Measurements from ENCODE around the gene TMEM140. TPM values are rescaled to one million over a fixed set of nuclear protein-coding genes. Genes with fewer than 3 reads are reported as not detected.

TMEM140 gene
- total and polyA plus RNA-seq, 2 experiments from 2014 or later: 20.8 to 23.1 TPM

DNA sequence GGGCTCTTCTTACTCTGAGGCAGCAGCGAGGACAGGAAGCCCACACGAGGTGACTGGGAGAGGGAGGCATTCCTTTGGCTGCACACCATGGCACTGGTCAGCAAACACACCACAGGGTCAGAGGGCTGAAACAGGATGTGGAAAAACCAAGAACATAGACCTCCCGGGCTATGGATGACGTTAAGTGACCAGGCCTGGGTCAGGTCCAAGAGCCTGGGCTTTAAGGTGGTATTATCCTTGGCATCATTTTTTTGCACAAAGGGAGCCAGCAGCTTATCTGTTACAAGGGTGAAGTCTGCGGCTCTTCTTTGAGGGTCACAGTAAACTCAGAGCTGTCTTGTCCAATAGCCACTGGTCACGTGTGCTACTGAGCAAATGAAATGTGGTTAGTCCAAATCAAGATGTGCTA is 56.5 kb downstream of the TMEM140 start:
- Histone ChIP-seq H2AFZ (no peak overlapping the region), H3K36me3 (replicated peaks; ENCODE audit: insufficient read depth, low read depth) (no peaks in the 10 kb centered on the region), H3K79me2 (peaks cover 2% of the 10 kb centered on the region), H3K9me3 (ENCODE audit: low read depth) (no peaks in the 10 kb centered on the region), H4K20me1 (ENCODE audit: insufficient read depth, poor library complexity, severe bottlenecking) (no peaks in the 10 kb centered on the region), H3K9me2 (replicated peaks; ENCODE audit: insufficient read depth) (no peaks in the 10 kb centered on the region), H3K27me3 (no peaks in the 10 kb centered on the region), H3K4me3 (no peak overlapping the region), H3K27ac (no peak overlapping the region), H3K4me2 (no peak overlapping the region), H3K4me1 (ENCODE audit: insufficient read depth) (peaks cover 11% of the 10 kb centered on the region)
- no peak for TF ChIP-seq EZH2 (IDR thresholded peaks at IDR 0.05; ENCODE audit: borderline replicate concordance)
- TF ChIP-seq EZH2phosphoT487 (IDR thresholded peaks at IDR 0.05; ENCODE audit: low read depth, severe bottlenecking, unreplicated experiment): no peak
- TF ChIP-seq, protein P1, sequence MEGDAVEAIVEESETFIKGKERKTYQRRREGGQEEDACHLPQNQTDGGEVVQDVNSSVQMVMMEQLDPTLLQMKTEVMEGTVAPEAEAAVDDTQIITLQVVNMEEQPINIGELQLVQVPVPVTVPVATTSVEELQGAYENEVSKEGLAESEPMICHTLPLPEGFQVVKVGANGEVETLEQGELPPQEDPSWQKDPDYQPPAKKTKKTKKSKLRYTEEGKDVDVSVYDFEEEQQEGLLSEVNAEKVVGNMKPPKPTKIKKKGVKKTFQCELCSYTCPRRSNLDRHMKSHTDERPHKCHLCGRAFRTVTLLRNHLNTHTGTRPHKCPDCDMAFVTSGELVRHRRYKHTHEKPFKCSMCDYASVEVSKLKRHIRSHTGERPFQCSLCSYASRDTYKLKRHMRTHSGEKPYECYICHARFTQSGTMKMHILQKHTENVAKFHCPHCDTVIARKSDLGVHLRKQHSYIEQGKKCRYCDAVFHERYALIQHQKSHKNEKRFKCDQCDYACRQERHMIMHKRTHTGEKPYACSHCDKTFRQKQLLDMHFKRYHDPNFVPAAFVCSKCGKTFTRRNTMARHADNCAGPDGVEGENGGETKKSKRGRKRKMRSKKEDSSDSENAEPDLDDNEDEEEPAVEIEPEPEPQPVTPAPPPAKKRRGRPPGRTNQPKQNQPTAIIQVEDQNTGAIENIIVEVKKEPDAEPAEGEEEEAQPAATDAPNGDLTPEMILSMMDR (IDR thresholded peaks at IDR 0.05; ENCODE audit: poor library complexity): no peak
- DNase-seq (ENCODE audit: low spot score): no peak
- 94% methylated on average over 6 of the region's 6 CpGs for WGBS (ENCODE audit: low lambda C conversion rate, missing lambda C conversion rate)

DNA sequence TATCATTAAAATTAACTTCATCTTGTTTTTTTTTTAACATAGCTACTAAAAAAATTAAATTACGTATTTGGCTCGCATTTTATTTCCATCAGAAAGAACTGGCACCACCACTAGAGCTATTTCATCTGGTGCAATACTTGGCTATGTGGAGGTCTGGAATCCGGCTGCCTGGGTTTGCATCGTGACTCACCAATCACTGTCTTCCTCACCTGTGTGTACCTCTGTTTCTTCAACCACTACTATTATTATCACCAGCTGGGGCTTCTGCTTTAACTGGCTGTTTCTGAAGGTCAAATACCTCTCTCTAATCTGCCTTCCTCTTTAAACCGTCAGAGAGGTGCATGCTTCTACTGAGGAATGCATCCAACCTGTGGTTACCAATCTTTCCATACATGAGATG is 57.0 kb downstream of the TMEM140 start:
- Histone ChIP-seq H3K4me3 (no peak overlapping the region), H3K9me3 (ENCODE audit: low read depth) (no peaks in the 10 kb centered on the region), H3K79me2 (peaks cover 7% of the 10 kb centered on the region), H3K27ac (no peak overlapping the region), H3K9me2 (replicated peaks; ENCODE audit: insufficient read depth) (no peaks in the 10 kb centered on the region), H3K36me3 (replicated peaks; ENCODE audit: insufficient read depth, low read depth) (no peaks in the 10 kb centered on the region), H3K27me3 (no peaks in the 10 kb centered on the region), H2AFZ (no peak overlapping the region), H3K4me1 (ENCODE audit: insufficient read depth) (peaks cover 11% of the 10 kb centered on the region), H3K4me2 (no peak overlapping the region), H4K20me1 (ENCODE audit: insufficient read depth, poor library complexity, severe bottlenecking) (no peaks in the 10 kb centered on the region)
- 80% methylated on average over 5 of the region's 5 CpGs for WGBS (ENCODE audit: low lambda C conversion rate, missing lambda C conversion rate)
- TF ChIP-seq, protein P1 (IDR thresholded peaks at IDR 0.05; ENCODE audit: poor library complexity): no peak
- TF ChIP-seq EZH2 (IDR thresholded peaks at IDR 0.05; ENCODE audit: borderline replicate concordance): no peak
- DNase-seq (ENCODE audit: low spot score): no peak

DNA sequence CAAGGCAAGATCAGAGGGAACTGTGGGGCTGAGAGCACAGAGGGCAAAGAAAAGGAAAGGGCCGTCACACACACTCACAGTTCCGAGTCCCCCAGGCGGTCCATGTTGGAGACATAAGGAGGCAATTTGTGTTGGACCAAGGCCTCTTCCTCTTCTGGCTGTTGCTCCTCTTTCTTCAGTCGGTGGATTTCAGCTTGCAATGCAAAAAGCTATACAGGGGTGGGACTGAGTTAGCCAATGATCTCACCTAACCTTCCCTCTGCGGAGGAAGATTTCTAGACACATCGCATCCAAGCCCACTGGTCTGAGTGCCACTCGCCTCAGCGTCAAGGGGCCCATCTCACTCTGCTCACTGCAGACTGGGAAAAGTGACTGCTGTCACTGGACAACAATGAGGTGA is 58.0 kb downstream of the TMEM140 start:
- H3K9me2 ChIP-seq (replicated peaks; ENCODE audit: insufficient read depth): no peaks in the 10 kb centered on the region
- H3K4me1 ChIP-seq (ENCODE audit: insufficient read depth): peaks cover 11% of the 10 kb centered on the region
- H2AFZ ChIP-seq: no peak overlapping the region
- peaks cover 8% of the 10 kb centered on the region for H3K79me2 ChIP-seq
- no peaks in the 10 kb centered on the region for H4K20me1 ChIP-seq (ENCODE audit: insufficient read depth, poor library complexity, severe bottlenecking)
- TF ChIP-seq EZH2phosphoT487 (IDR thresholded peaks at IDR 0.05; ENCODE audit: low read depth, severe bottlenecking, unreplicated experiment) (no peak), EZH2 (IDR thresholded peaks at IDR 0.05; ENCODE audit: borderline replicate concordance) (no peak)
- TF ChIP-seq, protein P1 (IDR thresholded peaks at IDR 0.05; ENCODE audit: poor library complexity): no peak
- H3K27ac ChIP-seq: no peak overlapping the region
- WGBS (ENCODE audit: low lambda C conversion rate, missing lambda C conversion rate): 95% methylated on average over 8 of the region's 8 CpGs
- H3K27me3 ChIP-seq: no peaks in the 10 kb centered on the region
- H3K36me3 ChIP-seq (replicated peaks; ENCODE audit: insufficient read depth, low read depth): no peaks in the 10 kb centered on the region
- DNase-seq (ENCODE audit: low spot score): no peak
- H3K4me3 ChIP-seq: no peak overlapping the region
- H3K4me2 ChIP-seq: no peak overlapping the region
- H3K9me3 ChIP-seq (ENCODE audit: low read depth): no peaks in the 10 kb centered on the region

DNA sequence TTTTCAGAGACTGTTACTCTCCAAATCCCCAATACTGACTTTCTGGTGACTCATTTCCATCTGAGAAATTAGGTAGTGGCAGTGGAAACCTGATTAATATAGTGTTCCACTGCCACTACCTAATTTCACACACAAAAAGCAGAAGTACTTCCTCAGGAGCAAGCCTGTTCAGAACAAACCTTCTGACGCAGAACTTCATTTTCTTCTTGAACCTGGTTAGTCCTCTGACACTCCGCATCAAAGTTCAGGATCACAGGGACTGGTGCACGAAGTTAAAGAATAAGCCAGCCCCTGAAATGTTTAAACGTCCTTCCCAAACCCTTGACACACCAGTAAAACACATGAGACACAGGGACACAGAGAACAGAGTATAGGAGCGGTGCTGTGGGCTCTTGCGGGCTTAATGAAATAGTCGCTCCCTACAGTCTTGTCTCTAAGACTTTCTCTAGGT is 59.1 kb downstream of the TMEM140 start:
- H3K9me2 ChIP-seq (replicated peaks; ENCODE audit: insufficient read depth): no peaks in the 10 kb centered on the region
- H3K9me3 ChIP-seq (ENCODE audit: low read depth): no peaks in the 10 kb centered on the region
- DNase-seq (ENCODE audit: low spot score): no peak
- 78% methylated on average over 7 of the region's 7 CpGs for WGBS (ENCODE audit: low lambda C conversion rate, missing lambda C conversion rate)
- no peaks in the 10 kb centered on the region for H3K27me3 ChIP-seq
- H2AFZ ChIP-seq: no peak overlapping the region
- no peak overlapping the region for H3K4me2 ChIP-seq
- H3K4me1 ChIP-seq (ENCODE audit: insufficient read depth): peaks cover 11% of the 10 kb centered on the region
- no peaks in the 10 kb centered on the region for H4K20me1 ChIP-seq (ENCODE audit: insufficient read depth, poor library complexity, severe bottlenecking)
- no peaks in the 10 kb centered on the region for H3K36me3 ChIP-seq (replicated peaks; ENCODE audit: insufficient read depth, low read depth)
- H3K27ac ChIP-seq: peak overlapping the region; percentile 17
- H3K79me2 ChIP-seq: peaks cover 8% of the 10 kb centered on the region
- H3K4me3 ChIP-seq: no peak overlapping the region
- no peak for TF ChIP-seq EZH2phosphoT487 (IDR thresholded peaks at IDR 0.05; ENCODE audit: low read depth, severe bottlenecking, unreplicated experiment)
- TF ChIP-seq, protein P1 (IDR thresholded peaks at IDR 0.05; ENCODE audit: poor library complexity): no peak
- no peak for TF ChIP-seq EZH2 (IDR thresholded peaks at IDR 0.05; ENCODE audit: borderline replicate concordance)

All from hepatocyte (in vitro differentiated cells).